Measurements from ENCODE around the gene NECTIN2. TPM values are rescaled to one million over a fixed set of nuclear protein-coding genes. Genes with fewer than 3 reads are reported as not detected.
"Not testable (repeated sequence)": the region's sequence is repeated elsewhere in the genome, so short reads cannot be mapped to it uniquely, and the experiment has no call there.

The NECTIN2 gene
- total RNA-seq, 4 donors from 2014 or later, result 75.2 to 91.1 (median 82.4) TPM

DNA sequence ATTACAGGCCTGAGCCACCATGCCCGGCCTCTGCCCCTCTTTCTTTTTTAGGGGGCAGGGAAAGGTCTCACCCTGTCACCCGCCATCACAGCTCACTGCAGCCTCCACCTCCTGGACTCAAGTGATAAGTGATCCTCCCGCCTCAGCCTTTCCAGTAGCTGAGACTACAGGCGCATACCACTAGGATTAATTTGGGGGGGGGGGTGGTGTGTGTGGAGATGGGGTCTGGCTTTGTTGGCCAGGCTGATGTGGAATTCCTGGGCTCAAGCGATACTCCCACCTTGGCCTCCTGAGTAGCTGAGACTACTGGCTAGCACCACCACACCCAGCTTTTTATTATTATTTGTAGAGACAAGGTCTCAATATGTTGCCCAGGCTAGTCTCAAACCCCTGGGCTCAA lies 63.7 kb downstream of the NECTIN2 start:
- TF ChIP-seq POLR2A (IDR thresholded peaks at IDR 0.05), result no peak
- TF ChIP-seq, protein P1, sequence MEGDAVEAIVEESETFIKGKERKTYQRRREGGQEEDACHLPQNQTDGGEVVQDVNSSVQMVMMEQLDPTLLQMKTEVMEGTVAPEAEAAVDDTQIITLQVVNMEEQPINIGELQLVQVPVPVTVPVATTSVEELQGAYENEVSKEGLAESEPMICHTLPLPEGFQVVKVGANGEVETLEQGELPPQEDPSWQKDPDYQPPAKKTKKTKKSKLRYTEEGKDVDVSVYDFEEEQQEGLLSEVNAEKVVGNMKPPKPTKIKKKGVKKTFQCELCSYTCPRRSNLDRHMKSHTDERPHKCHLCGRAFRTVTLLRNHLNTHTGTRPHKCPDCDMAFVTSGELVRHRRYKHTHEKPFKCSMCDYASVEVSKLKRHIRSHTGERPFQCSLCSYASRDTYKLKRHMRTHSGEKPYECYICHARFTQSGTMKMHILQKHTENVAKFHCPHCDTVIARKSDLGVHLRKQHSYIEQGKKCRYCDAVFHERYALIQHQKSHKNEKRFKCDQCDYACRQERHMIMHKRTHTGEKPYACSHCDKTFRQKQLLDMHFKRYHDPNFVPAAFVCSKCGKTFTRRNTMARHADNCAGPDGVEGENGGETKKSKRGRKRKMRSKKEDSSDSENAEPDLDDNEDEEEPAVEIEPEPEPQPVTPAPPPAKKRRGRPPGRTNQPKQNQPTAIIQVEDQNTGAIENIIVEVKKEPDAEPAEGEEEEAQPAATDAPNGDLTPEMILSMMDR (IDR thresholded peaks at IDR 0.05), result no peak
- intact Hi-C loops (cut with DNase I; ENCODE audit: low total_unique reads), result loop anchor here (10.0 kb wide), 1 partner anchor 415 kb away; the partner anchor contains the start of gene CKM
- no peak overlapping the region for H3K4me3 ChIP-seq (ENCODE audit: low read depth, poor library complexity, severe bottlenecking)
- DNase-seq (ENCODE audit: low spot score in 2 of 2), result no peak
- 90 to 92% methylated on average over 5 of the region's 5 CpGs for WGBS, 2 donors

DNA sequence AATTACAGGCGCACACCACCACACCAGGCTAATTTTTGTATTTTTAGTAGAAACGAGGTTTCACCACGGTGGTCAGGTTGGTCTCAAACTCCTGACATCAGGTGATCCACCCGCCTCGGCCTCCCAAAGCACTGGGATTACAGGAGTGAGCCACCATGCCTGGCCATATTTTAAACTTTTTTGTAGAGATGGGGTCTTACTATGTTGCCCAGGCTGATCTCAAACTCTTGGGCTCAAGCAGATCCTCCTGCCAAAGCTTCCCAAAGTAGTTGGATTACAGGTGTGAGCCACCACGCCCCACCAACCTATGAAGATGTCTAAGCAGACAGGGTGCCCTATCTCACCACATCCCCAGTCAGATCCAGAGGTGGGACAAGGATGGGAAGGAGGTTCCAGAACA lies 65.8 kb downstream of the NECTIN2 start:
- DNase-seq (ENCODE audit: low spot score in 2 of 2); intact Hi-C loops (cut with DNase I; ENCODE audit: low total_unique reads); H3K4me3 ChIP-seq (ENCODE audit: low read depth, poor library complexity, severe bottlenecking): not testable (repeated sequence)
- 90 to 91% methylated on average over 6 of the region's 6 CpGs for WGBS, 2 donors

DNA sequence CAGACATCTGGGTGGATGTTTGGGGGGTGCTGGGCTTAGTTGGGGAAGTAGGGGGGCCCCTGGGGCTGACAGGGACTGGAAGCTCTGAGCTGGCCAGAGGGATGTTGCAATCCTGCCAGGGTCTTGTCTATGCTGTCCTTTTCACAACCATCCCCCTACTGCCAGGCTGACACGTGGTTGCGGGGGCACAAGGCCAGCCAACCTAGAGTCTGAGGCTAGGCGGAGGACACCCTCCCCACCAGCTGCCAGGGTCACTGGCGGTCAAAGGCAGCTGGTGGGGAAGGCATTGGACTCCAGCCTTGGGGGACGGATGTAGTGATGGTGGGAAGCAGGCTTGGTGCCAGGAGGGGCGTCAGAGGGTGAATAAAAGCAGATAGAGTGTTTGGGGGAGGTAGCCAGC lies 66.8 kb downstream of the NECTIN2 start:
- intact Hi-C loops (cut with DNase I; ENCODE audit: low total_unique reads), result no loop called here
- no peak for TF ChIP-seq POLR2A (IDR thresholded peaks at IDR 0.05)
- TF ChIP-seq, protein P1 (IDR thresholded peaks at IDR 0.05), result peak in 1 of 3 donors; percentile 71
- DNase-seq (ENCODE audit: low spot score in 2 of 2), result no peak
- H3K4me3 ChIP-seq (ENCODE audit: low read depth, poor library complexity, severe bottlenecking), result no peak overlapping the region
- 44 to 47% methylated on average over 6 of the region's 6 CpGs for WGBS, 2 donors

DNA sequence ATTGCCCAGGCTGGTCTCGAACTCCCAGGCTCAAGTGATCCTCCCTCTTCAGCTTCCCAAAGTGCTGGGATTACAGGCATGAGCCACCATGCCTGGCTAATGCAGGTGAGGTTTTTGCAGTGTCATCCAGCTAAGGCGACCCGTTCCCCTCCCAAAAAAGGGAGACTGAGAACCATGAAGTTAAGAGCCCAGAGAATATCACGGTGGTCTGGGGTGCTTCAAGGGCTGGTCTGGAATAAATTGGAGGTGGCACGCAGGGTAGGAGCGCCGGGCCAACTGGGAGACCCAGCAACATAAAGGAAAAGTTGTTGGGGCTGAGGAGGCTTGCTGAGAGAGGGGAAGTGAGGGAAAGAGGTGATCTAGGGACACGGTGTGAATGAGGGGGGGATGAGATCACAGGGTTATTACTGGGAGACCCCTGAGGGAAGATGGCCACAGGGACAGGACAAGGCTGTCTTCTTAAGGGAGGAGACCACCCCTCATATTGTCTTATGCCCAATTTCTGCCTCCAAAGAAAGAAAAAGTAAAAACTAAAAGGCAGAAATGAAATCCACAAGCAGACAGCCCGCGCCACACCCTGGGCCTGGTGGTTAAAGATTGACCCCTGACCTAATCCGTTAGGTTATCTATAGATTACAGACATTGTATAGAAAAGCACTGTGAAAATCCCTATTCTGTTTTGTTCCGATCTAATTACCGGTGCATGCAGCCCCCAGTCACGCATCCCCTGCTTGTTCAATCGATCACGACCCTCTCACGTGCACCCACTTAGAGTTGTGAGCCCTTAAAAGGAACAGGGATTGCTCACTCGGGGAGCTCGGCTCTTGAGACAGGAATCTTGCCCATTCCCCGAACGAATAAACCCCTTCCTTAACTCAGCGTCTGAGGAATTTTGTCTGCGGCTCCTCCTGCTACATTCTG lies 67.7 kb downstream of the NECTIN2 start:
- DNase-seq (ENCODE audit: low spot score in 2 of 2); H3K4me3 ChIP-seq (ENCODE audit: low read depth, poor library complexity, severe bottlenecking); intact Hi-C loops (cut with DNase I; ENCODE audit: low total_unique reads): not testable (repeated sequence)
- 52 to 63% methylated on average over 23 of the region's 23 CpGs for WGBS, 2 donors

DNA sequence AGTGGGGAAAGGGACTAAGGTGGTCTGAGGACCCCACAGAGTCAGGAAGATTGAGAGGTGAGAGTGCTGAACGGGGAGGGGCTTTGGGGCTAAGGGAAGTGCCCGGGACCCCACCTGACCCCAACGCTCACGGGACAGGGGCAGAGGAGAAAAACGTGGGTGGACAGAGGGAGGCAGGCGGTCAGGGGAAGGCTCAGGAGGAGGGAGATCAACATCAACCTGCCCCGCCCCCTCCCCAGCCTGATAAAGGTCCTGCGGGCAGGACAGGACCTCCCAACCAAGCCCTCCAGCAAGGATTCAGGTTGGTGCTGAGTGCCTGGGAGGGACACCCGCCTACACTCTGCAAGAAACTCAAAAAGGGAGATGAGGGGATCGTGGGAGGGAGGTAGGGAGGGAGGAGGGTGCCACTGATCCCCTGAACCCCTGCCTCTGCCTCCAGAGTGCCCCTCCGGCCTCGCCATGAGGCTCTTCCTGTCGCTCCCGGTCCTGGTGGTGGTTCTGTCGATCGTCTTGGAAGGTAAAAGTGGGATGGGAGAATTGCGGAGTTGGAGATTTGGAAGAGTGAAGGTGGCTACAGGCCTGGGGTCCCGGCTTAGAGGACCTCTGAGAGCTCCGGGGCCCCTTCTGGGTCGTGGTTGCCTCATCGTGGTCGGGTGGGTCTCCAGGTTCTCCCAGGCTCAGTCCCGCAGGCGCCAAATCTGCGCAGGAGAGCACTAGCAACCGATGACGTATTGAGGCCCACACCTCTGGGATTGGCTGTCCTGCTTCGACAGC lies 68.5 kb downstream of the NECTIN2 start, which contains the start of gene APOC1:
Gene APOC1, plus strand, starts transcription at position 176 of the 774 bp plus-strand sequence. Its CDS starts 284 bp downstream, at position 460.
- intact Hi-C loops (cut with DNase I; ENCODE audit: low total_unique reads), result not testable (repeated sequence)
- H3K4me3 ChIP-seq (ENCODE audit: low read depth, poor library complexity, severe bottlenecking), result peak within 1 kb of the TSS; percentile 17
- WGBS, 2 donors, result 9 to 10% methylated on average over 28 of the region's 28 CpGs
- DNase-seq (ENCODE audit: low spot score in 2 of 2), result peak; percentile 85 to 97

DNA sequence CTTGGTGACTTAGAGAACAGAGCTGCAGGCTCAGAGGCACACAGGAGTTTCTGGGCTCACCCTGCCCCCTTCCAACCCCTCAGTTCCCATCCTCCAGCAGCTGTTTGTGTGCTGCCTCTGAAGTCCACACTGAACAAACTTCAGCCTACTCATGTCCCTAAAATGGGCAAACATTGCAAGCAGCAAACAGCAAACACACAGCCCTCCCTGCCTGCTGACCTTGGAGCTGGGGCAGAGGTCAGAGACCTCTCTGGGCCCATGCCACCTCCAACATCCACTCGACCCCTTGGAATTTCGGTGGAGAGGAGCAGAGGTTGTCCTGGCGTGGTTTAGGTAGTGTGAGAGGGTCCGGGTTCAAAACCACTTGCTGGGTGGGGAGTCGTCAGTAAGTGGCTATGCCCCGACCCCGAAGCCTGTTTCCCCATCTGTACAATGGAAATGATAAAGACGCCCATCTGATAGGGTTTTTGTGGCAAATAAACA lies 78.2 kb downstream of the NECTIN2 start:
- no peak overlapping the region for H3K4me3 ChIP-seq (ENCODE audit: low read depth, poor library complexity, severe bottlenecking)
- intact Hi-C loops (cut with DNase I; ENCODE audit: low total_unique reads), result no loop called here
- no peak for TF ChIP-seq POLR2A (IDR thresholded peaks at IDR 0.05)
- TF ChIP-seq, protein P1 (IDR thresholded peaks at IDR 0.05), result peak in 1 of 3 donors; percentile 58
- 78 to 87% methylated on average over 8 of the region's 8 CpGs for WGBS, 2 donors
- no peak for DNase-seq (ENCODE audit: low spot score in 2 of 2)
